ENCODE results near the gene TMIGD3.

The TMIGD3 gene

DNA sequence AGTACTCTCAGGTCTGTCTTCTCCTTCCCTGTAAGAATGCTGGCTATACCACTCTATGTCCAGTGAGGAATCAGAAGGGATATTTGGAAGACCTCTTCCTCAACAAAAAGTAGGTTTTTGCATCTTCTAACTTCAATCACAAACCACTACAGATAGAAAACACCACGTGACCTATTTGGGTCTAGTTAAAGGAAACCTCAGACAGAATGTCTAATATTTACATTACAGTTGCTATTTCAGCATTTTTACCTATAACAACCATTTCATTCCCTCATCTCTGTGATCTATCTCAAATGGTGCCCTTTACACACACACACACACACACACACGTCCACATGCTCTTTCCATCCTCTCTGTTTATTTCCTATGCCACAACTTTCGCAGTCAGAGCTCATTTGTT, 7.9 kb upstream of the TMIGD3 start:
- no peak for TF ChIP-seq POU2F2 (IDR thresholded peaks at IDR 0.05; ENCODE audit: low read depth, low read length)
- no peak for TF ChIP-seq POLR2AphosphoS5 (IDR thresholded peaks at IDR 0.05; ENCODE audit: low read depth, low read length)
- no peak for TF ChIP-seq SPI1 (IDR thresholded peaks at IDR 0.05; ENCODE audit: low read depth, low read length)
- TF ChIP-seq PAX5 (IDR thresholded peaks at IDR 0.05; ENCODE audit: insufficient read depth, low read length, severe bottlenecking): no peak
- no peak for TF ChIP-seq POLR2A (IDR thresholded peaks at IDR 0.05; ENCODE audit: low read depth, low read length)
- no peak for TF ChIP-seq TAF1 (IDR thresholded peaks at IDR 0.05; ENCODE audit: low read depth, low read length)
- FAIRE-seq (no peak), DNase-seq (ENCODE audit: insufficient read length, low spot score) (no peak)

DNA sequence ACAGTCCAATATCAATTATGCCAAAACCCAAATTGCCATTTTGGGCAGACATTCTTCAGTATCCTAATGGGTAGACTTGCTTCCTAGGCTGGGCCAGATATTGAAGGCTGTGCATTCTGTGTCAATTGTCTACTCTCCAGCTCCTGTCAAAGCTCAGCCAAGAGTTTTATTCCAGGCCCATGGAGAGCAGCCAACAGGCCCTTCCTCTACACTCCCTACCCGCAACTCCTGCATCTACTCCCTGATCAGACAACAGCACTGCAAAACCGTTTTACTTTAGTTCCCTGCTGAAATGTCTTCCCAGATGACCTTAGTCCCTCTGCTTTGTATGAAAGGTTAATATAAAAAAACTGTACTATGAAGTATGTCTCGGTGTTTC, 6.6 kb upstream of the TMIGD3 start:
- DNase-seq (ENCODE audit: insufficient read length, low spot score) (no peak), FAIRE-seq (no peak)
- TF ChIP-seq POLR2A (IDR thresholded peaks at IDR 0.05; ENCODE audit: low read depth, low read length): no peak
- no peak for TF ChIP-seq POU2F2 (IDR thresholded peaks at IDR 0.05; ENCODE audit: low read depth, low read length)

DNA sequence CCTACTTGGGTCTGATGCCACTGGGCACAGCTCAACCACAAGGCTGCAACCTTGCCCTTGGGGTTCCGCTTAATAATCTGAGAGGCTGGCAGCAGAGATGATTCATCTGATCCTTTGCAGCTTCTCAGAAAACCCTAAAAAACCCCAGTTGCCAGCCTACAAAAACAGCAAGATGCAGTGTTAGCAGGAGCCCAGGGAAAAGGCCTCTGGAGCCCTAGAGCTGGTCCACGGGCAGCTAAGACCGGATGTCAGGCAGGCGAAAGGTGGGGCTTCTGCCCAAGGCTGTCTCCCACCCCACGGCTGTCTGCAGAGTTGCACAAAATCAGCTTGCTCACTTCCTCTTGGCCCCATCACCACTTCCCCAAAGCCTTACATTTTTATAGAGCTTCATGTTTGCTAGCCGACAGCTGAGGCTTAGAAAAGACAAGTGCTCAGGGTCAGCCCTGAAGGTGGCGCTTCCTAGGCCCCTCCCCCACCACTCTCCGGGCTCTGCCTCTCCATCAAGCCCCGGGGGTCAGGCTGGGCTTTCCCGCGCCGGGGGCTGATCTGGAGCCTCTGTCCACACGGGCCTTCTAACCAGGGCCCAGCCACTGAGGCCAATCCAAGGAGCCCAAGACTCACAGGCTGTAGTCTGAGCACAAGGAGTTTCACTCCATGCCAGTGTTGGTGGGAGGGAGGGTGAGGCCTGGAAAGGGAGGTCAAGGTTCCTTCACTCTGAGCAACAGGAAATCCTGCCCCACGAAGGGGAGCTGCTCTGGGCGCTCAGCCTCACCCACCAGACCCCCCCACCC, 4.2 kb upstream of the TMIGD3 start:
- DNase-seq (ENCODE audit: insufficient read length, low spot score): peak; percentile 41
- FAIRE-seq: no peak
- peak; percentile 97 for TF ChIP-seq SPI1 (IDR thresholded peaks at IDR 0.05; ENCODE audit: low read depth, low read length)
- TF ChIP-seq PAX5 (IDR thresholded peaks at IDR 0.05; ENCODE audit: insufficient read depth, low read length, severe bottlenecking): no peak
- peak; percentile 58; the same call in 1 of the 2 replicates for TF ChIP-seq POLR2A (IDR thresholded peaks at IDR 0.05; ENCODE audit: low read depth, low read length)
- TF ChIP-seq TAF1 (IDR thresholded peaks at IDR 0.05; ENCODE audit: low read depth, low read length): peak; percentile 51; the same call in 1 of the 2 replicates
- TF ChIP-seq POLR2AphosphoS5 (IDR thresholded peaks at IDR 0.05; ENCODE audit: low read depth, low read length): no peak
- peak; percentile 26; the same call in 1 of the 2 replicates for TF ChIP-seq POU2F2 (IDR thresholded peaks at IDR 0.05; ENCODE audit: low read depth, low read length)

DNA sequence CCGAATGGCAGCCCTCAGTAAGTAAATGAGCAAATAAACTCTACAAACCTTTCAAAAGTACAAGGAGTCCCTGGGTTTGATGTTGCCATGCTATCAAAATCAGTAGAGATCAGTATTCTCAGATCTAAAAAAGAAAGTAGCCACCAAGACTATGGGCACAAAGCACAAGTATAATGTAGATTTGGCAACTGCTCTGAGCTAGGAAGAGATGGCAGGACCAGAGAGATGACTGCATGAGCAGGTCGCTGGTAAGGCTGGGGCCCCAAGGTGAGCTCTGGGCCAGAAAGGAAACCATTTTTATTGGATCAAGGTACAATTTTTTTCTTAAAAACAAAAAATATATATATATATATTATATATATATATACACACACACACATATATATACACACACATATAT, 3.1 kb upstream of the TMIGD3 start:
- DNase-seq (ENCODE audit: insufficient read length, low spot score): no peak
- no peak for TF ChIP-seq PAX5 (IDR thresholded peaks at IDR 0.05; ENCODE audit: insufficient read depth, low read length, severe bottlenecking)
- TF ChIP-seq POU2F2 (IDR thresholded peaks at IDR 0.05; ENCODE audit: low read depth, low read length): no peak
- no peak for TF ChIP-seq POLR2A (IDR thresholded peaks at IDR 0.05; ENCODE audit: low read depth, low read length)
- no peak for TF ChIP-seq POLR2AphosphoS5 (IDR thresholded peaks at IDR 0.05; ENCODE audit: low read depth, low read length)
- no peak for TF ChIP-seq TAF1 (IDR thresholded peaks at IDR 0.05; ENCODE audit: low read depth, low read length)
- no peak for TF ChIP-seq SPI1 (IDR thresholded peaks at IDR 0.05; ENCODE audit: low read depth, low read length)
- no peak for FAIRE-seq

DNA sequence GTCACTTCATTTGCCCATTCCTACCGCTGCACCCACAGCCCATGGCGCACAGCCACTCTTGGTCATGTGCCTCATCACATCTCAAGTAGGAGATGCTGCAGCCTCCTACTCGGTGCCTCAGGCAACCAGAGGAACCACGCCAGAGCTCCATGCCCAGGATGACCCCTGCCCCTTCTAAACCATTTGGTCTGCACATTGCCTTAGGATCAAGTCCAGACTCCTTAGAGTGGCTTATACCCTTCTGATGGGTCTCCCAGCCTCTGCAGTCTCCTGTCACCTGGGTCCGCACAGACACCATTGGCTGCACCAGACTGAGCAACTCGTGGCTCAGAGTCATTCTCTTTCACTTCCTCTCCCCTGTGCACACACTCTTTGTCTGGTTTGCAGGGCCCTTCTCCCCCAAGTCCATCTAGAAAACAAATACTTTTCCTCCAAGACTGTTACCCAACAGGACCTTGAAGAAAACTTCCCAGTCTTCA, 2.2 kb upstream of the TMIGD3 start:
- TF ChIP-seq POLR2A (IDR thresholded peaks at IDR 0.05; ENCODE audit: low read depth, low read length) (peak; percentile 72), TAF1 (IDR thresholded peaks at IDR 0.05; ENCODE audit: low read depth, low read length) (peak; percentile 61; the same call in 1 of the 2 replicates), POLR2AphosphoS5 (IDR thresholded peaks at IDR 0.05; ENCODE audit: low read depth, low read length) (0 out of 2 replicates have a peak, but pooled peaks have one; percentile 48), POU2F2 (IDR thresholded peaks at IDR 0.05; ENCODE audit: low read depth, low read length) (no peak), SPI1 (IDR thresholded peaks at IDR 0.05; ENCODE audit: low read depth, low read length) (peak; percentile 99), PAX5 (IDR thresholded peaks at IDR 0.05; ENCODE audit: insufficient read depth, low read length, severe bottlenecking) (no peak)
- DNase-seq (ENCODE audit: insufficient read length, low spot score) (no peak), FAIRE-seq (peak; percentile 96)

DNA sequence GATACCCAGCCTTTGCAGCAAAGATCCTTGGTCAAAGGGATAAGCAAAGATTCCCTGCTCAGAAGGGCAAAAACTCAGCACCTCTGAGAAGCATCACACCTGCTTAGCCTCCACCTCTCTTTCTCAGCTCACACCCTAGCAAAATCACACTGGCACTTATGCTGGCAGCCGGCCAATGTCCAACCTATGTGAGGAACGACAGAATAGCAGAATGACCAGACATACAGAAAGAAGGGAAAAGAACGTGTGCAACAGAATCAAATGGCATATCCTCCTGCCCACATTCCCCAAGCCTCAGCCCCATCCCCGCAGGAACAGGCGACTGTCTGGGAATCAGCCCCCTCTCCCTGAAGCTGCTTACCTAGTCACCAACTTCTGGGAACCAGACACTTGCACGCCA, 664 bp upstream of the TMIGD3 start:
- DNase-seq (ENCODE audit: insufficient read length, low spot score): no peak
- TF ChIP-seq POLR2A (IDR thresholded peaks at IDR 0.05; ENCODE audit: low read depth, low read length): no peak
- TF ChIP-seq SPI1 (IDR thresholded peaks at IDR 0.05; ENCODE audit: low read depth, low read length): no peak
- TF ChIP-seq TAF1 (IDR thresholded peaks at IDR 0.05; ENCODE audit: low read depth, low read length): no peak
- TF ChIP-seq POLR2AphosphoS5 (IDR thresholded peaks at IDR 0.05; ENCODE audit: low read depth, low read length): no peak
- TF ChIP-seq POU2F2 (IDR thresholded peaks at IDR 0.05; ENCODE audit: low read depth, low read length): no peak
- TF ChIP-seq PAX5 (IDR thresholded peaks at IDR 0.05; ENCODE audit: insufficient read depth, low read length, severe bottlenecking): no peak
- FAIRE-seq: peak; percentile 47

DNA sequence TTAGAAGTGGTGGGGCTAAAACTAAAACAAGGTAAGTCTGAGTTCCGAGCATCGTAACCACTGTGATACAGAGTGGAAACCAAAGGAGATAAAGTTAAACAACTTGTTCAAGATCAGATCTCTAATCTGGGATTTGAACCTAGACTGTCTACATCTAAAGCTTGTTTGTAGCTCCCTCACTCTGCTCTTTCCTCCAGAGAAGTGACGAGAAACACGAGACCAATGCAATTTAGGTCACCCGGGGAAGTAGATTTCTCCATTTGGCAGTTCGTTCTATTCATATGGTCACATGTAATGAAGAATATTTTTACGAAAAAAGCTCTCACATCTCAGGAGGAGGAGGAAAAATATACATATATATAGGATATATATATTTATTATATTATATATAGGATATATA, 1.8 kb downstream of the TMIGD3 start:
- DNase-seq (ENCODE audit: insufficient read length, low spot score) (no peak), FAIRE-seq (no peak)
- TF ChIP-seq TAF1 (IDR thresholded peaks at IDR 0.05; ENCODE audit: low read depth, low read length) (no peak), POU2F2 (IDR thresholded peaks at IDR 0.05; ENCODE audit: low read depth, low read length) (no peak), PAX5 (IDR thresholded peaks at IDR 0.05; ENCODE audit: insufficient read depth, low read length, severe bottlenecking) (no peak), POLR2AphosphoS5 (IDR thresholded peaks at IDR 0.05; ENCODE audit: low read depth, low read length) (no peak), SPI1 (IDR thresholded peaks at IDR 0.05; ENCODE audit: low read depth, low read length) (no peak), POLR2A (IDR thresholded peaks at IDR 0.05; ENCODE audit: low read depth, low read length) (no peak)

DNA sequence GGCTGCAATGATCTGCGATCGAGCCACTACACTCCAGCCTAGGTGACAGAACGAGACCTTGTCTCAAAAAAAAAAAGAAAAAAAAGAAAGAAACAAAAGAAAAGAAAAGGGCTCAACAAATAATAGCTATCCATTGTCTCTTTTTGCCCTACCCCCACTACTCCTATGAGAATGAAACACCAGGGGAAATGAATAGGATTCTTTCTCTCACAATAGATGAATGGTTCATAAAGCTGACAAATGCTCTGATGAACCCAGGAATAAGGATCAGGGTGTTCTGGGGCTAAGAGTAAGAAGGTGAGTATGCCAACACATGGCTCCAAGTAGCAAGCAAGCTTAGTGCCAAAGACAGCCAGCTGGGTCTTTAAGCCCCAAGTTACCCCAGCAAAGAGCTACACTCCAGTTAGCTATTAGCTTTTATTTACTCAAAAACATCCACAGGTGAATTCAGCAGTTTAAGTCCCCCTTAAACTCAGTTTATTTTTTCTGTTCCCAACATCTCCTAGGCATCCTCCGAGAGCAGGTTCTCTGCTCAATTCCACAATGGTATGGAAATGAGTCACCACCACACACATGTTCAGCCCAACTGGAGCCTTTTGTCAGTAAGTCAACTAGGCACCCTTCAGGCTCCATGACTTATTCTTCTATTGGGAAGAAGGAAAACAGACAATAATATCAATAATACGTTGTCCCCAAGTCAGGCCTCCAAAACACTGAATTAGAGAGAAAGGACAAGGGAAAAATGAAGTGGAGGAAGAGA, 4.2 kb downstream of the TMIGD3 start:
- TF ChIP-seq POLR2AphosphoS5 (IDR thresholded peaks at IDR 0.05; ENCODE audit: low read depth, low read length) (no peak), POU2F2 (IDR thresholded peaks at IDR 0.05; ENCODE audit: low read depth, low read length) (no peak), PAX5 (IDR thresholded peaks at IDR 0.05; ENCODE audit: insufficient read depth, low read length, severe bottlenecking) (no peak), TAF1 (IDR thresholded peaks at IDR 0.05; ENCODE audit: low read depth, low read length) (no peak), POLR2A (IDR thresholded peaks at IDR 0.05; ENCODE audit: low read depth, low read length) (no peak), SPI1 (IDR thresholded peaks at IDR 0.05; ENCODE audit: low read depth, low read length) (no peak)
- DNase-seq (ENCODE audit: insufficient read length, low spot score) (no peak), FAIRE-seq (no peak)

DNA sequence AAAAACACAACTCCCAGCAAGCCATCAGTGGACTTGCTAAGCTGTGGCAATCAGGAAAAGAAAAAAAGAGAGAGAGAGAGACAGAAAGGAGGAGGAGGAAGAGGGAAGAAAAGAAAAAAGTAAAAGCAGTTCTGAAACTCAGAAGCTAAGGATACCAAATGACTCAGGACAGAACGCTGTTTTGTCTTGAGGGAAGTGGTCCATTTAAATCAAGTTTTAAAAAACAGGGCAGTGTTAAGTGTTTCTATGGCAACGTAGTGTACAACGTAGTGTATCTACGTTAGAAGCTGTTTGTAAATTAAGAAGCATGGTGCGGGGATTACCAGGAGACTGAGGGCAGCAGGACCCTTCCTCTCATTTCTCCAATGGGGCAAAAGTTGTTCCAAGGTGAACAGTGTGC, 5.8 kb downstream of the TMIGD3 start:
- FAIRE-seq (no peak), DNase-seq (ENCODE audit: insufficient read length, low spot score) (no peak)
- peak; percentile 58 for TF ChIP-seq SPI1 (IDR thresholded peaks at IDR 0.05; ENCODE audit: low read depth, low read length)
- TF ChIP-seq POLR2A (IDR thresholded peaks at IDR 0.05; ENCODE audit: low read depth, low read length): no peak
- TF ChIP-seq POU2F2 (IDR thresholded peaks at IDR 0.05; ENCODE audit: low read depth, low read length): no peak
- TF ChIP-seq PAX5 (IDR thresholded peaks at IDR 0.05; ENCODE audit: insufficient read depth, low read length, severe bottlenecking): no peak
- no peak for TF ChIP-seq POLR2AphosphoS5 (IDR thresholded peaks at IDR 0.05; ENCODE audit: low read depth, low read length)
- TF ChIP-seq TAF1 (IDR thresholded peaks at IDR 0.05; ENCODE audit: low read depth, low read length): no peak
